KBM-7 (cell line): ENCODE measurements around the gene SPOCD1.

Source experiments
- DNase-seq: peaks from one replicate; pipeline ENCODE4 v3.0.0-alpha.2; 2015
- in situ Hi-C: fragments of 300-500 bp; cut with MboI; formaldehyde crosslinking; loops from 2 replicates; pipeline ENCODE4 v1.14.3; 2020; ENCODE audit warnings: low sequenced_read_pairs, low pct_unique_long_range_greater_than_20kb, mixed read lengths

The SPOCD1 gene

DNA sequence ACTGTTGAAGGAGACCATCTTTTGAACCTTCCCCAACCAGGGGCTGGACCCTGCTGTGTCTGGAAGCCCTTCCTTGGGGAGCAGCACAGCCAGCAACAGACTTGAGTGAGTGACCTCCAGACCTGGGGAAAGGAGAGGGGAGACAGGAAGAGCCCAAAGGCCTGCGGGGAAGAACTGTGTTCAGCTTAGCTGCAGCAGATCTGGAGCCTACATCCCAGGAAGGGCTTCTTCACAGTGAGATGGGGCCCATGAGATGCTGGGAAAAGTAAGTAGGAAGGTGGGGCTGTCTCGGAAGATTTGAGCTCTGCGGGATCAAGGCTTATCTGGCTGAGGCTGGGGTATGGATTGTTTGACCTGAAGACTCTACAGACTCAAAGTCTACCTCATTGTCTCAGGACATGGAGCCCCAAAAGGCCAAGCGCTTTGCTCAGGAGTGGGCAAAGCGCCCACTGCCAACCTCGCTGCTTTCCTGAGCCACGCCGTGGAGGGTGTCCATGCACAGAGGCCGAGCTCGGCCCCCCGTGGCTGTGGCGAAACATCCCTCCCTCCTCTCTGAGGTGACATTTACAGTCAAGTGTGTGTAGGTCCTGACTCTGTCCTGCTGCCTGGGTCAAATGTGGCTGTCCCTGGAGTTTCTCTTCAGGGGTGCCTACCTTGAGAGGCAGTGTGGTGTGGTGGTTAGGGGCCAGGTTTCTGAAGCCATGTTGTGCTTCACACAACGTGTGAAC, 24.5 kb downstream of the SPOCD1 start:
- DNase-seq: no peak
- in situ Hi-C loops: no loop called here

DNA sequence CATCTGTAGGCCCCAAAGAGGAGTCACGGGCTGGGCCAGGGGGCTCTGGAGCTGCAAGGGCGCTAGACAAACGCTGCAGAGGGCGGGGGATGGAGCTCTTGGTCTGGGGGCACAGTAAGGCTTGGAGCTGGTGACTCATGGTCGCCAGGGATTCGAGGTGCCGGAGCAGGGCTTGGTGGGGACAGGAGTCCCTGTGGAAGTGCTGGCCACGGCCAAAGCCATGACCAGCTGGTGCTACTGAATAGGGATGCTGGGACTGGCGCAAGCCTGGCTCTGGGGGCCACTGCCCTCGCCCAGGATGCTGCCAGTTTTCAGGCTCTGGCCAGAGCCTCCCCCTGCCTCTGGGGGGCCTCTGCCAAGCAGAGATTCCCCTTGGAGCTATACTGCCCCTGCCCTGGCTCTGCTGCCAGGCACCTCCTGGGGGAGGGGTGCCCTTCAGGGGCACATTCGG, 25.2 kb downstream of the SPOCD1 start:
- in situ Hi-C loops: no loop called here
- no peak for DNase-seq

DNA sequence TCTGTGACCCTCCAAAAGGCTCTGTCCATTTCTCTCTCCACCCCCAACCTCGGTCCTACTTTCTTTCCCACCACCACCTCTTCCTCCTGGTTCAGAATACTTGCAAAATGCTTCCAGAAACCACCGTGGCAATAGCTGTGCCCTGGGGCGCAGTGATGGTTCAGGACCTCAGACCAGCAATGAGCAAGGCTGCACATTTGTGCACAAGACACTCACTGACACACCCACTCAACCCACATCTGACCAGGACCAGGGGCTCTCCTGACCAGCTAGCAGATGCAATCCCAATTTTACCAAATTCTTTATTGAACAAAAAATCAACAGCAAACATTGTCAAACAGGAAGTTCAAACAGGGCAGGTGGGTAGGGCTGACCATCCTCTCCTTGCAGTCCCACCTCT, 25.7 kb downstream of the SPOCD1 start:
- no peak for DNase-seq
- in situ Hi-C loops: no loop called here

DNA sequence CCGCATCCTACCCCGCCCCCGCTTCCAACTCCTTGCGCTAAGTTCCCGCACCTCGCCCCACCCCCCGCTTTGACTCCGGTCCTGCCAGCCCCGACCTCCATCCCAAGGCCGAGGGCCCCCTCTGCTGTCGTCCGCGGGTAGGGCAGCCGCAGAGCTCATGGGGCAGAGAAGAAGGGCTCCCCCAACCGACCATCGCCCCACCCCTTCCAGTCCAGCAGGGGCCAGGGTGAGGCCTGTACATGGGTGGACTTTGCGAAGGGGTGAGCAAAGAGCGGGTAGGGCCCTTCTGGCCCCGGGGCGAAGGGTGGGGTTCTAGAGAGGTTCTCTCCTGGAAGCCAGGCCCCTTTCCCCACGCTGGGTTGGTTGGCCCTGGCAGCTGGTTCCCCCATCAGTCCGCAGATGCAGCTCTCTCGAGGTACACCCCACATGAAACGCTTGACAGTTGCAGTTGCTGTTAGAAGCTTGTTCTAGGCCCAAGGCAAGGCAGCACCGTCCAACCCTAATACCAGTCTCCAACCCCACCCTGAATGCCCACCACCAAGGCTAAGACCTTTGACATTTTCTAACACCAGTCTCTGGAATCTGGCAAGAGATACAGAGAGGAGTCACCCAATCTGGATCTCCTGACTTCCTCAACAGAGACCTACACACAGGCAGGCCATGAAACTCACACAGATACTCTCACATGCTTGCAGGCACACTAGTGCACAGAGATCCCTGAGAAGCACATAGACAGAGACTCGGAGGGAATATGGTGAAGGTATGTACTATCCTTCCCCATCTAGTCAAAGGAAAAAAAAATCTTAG, 26.4 kb downstream of the SPOCD1 start:
- in situ Hi-C loops: no loop called here
- DNase-seq: peak; percentile 92

DNA sequence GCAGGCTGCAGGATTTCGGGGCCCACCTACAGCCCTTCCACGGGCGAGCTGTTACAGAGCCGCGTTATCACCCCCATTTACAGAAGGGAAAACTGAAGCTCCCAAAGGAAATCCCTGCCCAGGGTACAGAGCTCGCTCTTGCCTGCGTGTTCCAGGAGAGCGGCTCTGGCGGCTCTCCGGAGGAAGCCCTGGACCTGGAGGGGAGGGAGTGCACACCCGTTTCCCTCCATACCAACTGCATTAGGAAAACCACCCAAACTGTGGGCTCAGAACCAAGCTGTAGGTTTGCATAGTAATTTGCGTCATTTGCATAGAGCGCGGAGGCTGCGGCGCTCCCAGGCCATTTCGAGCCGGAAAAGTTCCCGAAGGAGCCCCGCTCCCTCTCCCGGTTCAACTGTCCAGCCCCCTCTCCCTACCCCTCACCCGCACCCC, 27.0 kb downstream of the SPOCD1 start:
- in situ Hi-C loops: no loop called here
- DNase-seq: no peak

DNA sequence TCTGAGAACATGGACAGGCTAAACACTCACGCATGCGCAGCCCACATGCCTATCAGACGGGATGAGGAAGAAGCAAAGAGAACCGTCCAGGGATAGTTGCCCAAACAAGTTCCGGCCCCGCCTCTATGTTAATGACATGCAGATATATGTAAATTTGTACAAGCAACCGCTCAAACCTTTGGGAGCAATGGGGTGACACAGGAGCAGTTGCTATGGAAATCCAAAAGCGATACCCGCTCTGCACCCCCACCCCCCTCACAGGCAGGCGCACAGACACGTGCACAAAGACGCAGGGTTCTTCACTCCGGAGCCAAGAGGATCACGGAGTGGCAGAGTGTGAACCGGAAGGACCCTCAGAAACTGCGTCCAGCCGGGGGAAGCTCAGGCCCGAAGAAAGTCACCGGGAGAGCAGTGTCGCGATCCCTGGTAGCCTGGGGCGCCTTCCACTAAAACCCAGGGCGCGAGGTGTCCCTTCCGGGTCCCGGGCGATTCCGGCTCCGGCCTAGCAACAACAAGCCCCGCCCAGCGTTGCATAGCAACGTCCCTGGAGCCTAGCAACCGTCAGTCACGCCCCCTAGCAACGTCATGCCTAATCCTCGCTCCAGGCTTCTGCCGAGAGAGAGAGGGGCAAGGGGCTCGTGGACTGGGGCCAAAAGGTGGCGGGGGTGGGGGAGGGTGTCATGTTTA, 27.5 kb downstream of the SPOCD1 start:
- DNase-seq: peak; percentile 94
- in situ Hi-C loops: no loop called here

DNA sequence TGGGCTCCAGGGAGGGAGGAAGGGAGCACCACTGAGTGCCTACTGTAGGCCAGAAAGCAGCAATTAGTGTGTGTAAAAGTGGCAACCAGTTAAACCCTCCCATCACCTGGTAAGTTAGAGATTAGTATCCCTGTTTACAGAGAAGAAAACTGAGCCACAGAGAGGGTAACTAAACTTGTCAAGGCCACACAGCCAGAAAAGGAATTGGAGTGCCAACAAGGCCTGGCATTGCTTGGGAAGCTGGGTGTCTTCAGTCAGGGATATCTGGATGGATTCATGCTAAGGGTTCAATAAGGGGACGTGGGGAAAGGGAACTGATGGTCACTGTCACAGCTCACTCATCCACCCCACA, 28.1 kb downstream of the SPOCD1 start:
- in situ Hi-C loops: no loop called here
- no peak for DNase-seq

DNA sequence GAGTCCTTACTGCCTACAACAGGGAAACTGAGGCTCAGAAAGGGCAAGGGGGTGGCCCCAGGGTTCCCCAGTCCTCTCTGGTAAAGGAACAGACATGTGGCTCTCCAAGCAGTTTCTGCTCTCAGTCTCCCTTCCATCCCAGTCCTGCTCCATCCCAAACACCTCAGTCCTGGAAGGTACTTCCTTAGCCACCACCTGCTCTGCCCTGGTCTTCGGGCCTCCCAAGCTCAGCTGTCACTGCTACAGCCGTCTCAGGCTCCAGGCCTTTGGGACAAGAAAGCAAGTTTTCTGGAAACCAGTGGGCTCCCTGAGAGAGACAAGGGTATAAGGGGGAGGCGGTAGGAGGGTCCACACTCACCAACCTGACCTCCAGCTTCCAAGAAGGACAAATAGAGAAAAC, 28.6 kb downstream of the SPOCD1 start:
- in situ Hi-C loops: no loop called here
- DNase-seq: no peak

DNA sequence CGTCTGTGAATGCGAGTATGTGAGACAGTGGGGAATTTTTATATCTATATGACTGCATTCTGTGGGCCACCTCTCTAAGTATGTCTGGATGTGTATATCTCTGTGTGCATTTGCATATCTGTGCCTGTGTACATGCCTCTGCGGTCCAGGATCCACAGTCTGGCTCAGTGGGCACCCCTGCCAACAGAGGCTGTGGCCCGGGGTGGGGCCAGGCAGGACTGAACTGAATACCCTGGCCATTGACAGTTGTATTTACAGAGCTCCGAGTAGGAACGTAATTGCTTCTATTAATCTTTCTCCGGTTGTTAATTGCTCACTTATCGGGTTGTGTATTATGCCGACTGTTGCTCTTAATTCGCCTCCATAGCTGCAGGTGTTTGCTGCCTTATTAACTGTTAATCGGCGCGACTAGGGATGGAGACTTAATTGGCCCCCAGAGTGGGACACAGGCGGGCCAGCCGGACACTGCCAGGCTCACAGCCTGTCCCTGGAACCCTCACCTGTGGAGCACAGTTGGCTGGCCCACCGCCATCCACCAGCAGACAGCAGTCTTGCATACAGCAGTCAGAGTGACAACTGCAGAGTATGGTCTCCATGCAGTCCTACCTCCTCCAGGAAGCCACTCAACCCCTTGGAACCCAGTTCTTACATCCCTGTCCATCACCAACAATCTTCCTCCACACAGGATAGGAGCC, 29.3 kb downstream of the SPOCD1 start:
- in situ Hi-C loops: no loop called here
- DNase-seq: no peak

DNA sequence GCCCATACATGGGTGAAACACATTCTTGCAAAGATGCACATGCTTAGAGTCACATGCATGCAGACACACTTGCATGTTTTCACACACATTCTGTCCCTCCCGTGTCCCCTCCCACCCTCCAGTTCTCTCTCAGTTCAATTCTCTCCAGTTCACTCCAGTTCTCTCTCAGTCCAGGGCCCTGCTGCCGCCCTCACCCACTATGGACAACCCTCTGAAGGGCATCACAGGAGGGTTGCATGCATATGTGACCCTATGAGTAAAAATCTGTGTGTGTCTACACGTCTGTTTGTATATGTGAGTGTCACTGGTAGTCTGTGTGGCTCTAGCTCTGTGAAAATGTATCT, 29.9 kb downstream of the SPOCD1 start:
- in situ Hi-C loops: no loop called here
- DNase-seq: no peak

DNA sequence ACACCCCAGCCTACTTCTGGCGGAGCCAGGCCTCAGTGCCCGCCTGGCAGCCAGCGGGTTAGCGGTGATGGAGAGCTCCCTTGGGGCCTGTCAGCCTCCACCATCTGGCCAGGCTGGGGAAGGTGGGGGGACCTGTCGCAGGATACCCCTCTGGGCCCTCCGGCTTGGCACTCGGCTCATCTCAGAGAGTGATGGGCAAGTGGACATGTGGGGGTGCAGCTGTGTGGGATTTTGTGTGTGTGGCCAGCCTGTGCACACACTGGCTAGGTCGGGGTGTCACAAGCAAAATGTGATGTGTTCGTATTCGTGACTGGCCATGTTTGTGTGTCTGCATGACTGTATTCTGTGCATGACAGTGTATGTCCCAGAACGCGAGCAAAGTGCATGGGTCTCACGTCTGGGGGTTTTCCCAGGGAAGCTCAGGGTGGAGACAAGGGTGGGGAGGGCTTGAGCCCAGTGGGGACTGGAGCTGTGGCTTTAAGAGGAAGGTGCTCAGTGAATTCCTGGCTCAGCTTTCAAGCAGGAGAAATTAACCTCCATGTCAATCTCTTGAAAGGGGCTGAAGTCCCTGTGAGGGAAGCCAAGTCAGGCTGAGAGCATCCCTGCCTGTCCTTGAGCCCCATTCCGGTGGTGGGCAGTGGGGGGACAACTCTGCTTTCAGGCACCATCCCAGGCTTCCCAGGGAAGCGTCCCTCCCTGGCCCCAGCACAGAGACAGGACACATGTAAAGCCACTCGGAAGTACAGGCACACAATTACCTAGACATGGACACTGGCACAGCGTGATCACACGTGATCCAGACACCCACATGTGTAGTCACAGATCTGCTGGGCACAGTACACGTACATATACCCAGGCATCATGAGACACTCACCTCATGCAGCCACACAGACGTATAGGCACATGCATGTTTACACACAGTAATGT, 30.5 kb downstream of the SPOCD1 start:
- in situ Hi-C loops: no loop called here
- DNase-seq: no peak

DNA sequence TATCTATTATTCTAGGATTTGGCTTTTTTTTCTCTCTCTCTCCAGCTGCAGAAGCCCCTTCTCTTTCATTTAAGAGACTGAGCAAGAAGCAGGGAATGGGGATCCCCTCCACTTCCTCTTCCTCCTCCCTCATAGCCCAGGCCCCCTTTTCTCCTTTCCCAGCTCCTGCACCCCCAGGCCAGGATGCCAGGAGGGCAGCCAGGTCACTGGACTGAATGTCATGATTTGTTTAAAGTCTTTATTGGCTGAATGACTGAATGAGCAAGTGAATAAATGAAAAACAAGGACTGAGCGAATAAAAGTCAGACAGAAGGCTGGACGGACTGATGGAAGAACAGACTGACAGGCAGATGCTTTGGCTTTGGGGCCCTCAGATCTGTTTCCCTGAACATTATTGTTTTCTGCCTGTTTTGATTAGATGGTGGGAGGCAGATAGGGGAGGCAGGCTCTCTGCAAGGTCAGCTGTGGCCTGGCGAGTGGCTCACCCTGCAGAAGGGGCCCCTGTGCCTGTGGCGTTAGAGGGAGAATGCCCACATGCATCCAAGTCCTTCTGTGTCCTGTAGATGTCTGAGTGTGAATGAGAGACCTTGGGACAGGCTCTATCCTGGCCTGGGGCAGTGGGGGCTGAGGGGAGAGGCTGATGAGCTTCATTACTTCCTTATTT, 31.3 kb downstream of the SPOCD1 start:
- DNase-seq: peak; percentile 33
- in situ Hi-C loops: no loop called here

DNA sequence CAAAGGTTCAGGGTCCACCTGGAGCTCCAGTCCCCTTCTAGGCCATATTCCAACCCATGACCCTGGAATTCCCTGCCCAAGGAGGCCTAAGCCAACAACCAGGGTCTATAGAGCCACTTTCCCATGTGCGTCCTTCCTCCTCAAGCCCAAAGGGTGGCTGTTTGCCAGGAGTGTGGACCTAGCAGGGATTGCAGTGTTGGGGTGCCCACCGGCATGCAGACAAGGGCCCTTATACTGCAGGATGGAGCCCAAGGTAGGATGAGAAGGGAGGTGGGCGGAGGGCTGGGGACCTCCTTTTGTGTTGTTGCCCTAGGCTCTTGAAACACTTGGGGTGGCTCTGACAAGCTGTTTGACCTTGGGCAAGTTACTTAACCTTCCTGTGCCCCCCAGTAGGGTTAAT, 32.0 kb downstream of the SPOCD1 start:
- no peak for DNase-seq
- in situ Hi-C loops: no loop called here

DNA sequence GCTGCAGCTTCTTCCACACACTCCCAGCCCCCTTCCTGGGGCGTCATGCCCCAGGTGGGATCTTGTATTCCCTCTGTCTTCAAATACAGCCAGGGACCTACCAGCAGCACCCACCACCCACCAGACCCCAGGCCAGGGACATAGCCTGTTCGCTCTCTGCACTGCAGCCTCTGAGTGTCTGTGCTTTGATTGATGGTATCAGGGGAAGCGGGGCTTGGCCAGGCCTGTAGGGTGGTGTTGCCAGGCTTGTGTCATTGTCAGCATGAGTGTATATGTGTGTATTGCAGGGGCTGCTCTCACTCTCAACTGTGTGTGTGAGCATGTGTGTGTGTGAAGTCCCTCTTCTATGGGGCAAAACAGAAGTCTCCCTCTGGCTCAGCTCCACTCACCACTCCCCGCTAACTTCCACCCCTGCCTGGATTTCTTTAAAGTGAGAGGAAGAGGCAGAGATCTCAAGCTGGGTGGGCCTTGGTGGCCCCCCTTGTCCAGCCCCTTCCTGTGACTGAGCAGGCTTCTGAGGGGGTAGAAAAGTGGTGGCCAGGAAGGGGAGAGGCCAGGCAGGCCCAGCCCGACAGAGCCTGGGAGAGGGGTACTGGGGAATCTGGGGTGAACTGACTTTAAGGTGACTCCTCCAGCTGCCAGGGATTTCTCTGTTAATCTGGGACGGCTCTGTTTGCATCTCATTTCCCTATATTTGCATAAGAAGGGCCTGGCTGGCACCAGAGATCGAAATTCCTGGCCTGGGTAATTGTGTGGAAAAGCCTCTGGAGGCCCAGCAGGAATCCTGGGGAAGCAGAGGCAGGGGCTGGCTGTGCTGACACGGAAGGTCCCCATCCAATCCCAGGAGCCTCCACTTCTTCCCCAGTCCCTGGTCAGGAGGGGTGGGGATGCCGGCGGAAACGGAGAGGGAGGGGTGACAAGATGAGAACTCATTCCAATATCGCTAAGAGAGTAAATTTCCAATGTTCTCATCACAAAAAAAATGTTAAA, 33.1 kb downstream of the SPOCD1 start:
- no peak for DNase-seq
- in situ Hi-C loops: no loop called here

DNA sequence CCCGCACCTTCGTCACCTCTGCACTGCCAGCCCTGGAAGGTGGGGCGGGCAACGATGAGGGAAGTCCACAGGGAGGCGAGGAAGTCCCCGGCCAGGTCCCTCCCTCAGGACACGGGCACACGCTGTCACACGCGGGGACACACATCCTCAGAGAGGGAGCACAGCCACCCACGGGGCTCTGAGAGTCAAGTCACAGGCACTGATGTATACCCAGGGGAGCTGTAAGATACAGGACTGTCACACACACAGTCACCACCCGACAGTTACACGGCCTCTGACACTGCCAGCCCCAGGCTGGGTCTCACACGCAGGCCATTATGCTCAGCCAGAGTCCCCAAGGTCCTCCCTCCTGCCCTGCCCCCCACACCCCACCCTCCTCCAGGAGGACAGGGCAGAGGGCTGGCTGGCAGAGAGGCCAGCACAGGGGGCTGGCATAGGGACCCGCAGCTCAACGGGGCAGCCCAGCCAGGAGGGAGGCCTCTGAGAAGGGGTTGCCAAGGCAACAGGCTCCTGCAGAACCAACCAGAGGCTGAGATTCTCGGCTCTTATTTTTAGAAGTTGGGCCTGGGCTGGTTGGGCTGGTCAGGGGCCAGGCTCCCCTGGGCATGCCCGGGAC, 34.0 kb downstream of the SPOCD1 start:
- in situ Hi-C loops: no loop called here
- DNase-seq: no peak

DNA sequence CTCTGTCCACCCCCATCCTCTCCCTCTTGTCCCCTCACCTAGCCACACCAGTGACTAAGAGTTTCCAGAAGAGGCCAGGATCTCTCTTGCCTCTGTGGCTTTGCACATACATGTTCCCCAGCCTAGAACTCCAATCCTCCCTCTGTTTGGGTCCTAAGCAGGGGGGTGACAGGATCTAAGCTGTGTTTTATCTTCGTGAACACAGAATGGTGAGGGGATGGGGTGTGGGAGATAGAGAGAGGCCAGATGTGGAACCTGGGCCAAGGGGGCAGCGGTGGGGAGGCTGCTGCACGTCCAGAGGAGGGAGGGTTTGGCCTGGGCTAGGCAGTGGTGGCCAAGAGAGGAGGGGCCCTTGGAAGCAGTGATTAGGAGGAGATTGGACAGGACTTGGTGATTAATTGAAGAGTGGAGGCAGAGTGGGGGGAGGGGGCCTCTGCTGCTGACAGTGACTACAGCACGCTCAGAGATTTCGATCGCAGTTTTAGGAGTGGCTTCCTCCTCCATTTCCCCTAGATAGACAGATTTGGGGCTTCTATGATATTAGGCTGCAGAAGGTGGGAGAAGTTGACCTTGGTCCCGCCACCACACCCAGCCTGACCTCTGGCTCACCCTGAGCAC, 34.6 kb downstream of the SPOCD1 start:
- in situ Hi-C loops: no loop called here
- DNase-seq: no peak
